GM19452 (cell line): ENCODE measurements around the gene USP35.
"Not testable (repeated sequence)": the region's sequence is repeated elsewhere in the genome, so short reads cannot be mapped to it uniquely, and the experiment has no call there.

Experiments used
- ATAC-seq: cut with Tn5 transposase; IDR thresholded peaks from one replicate; pipeline ENCODE4 v1.9.1; 2021; ENCODE audit not compliant: unreplicated experiment

Gene USP35

GRCh38 chr11:78231962-78232501, 43.3 kb downstream of the USP35 start:
- no peak for ATAC-seq

- ATAC-seq = not testable (repeated sequence)
These were observed 44.3 kb downstream of the USP35 start for GRCh38 chr11:78233046-78233445.

- ATAC-seq = no peak
These were observed 45.3 kb downstream of the USP35 start for GRCh38 chr11:78234006-78234405.

- no peak for ATAC-seq
These were observed 48.8 kb downstream of the USP35 start for GRCh38 chr11:78237293-78238046.

GRCh38 chr11:78239781-78240180, 51.1 kb downstream of the USP35 start:
- no peak for ATAC-seq

- no peak for ATAC-seq
These were observed 52.8 kb downstream of the USP35 start for GRCh38 chr11:78241475-78241874.

GRCh38 chr11:78244080-78244479, 55.4 kb downstream of the USP35 start:
- ATAC-seq = no peak

GRCh38 chr11:78244546-78245255, 56.0 kb downstream of the USP35 start:
- no peak for ATAC-seq

GRCh38 chr11:78248191-78248590, 59.5 kb downstream of the USP35 start:
- ATAC-seq = no peak

GRCh38 chr11:78248903-78249302, 60.2 kb downstream of the USP35 start:
- ATAC-seq = no peak

- ATAC-seq = no peak
These were observed 61.4 kb downstream of the USP35 start for GRCh38 chr11:78250099-78250498.

- ATAC-seq = no peak
These were observed 62.5 kb downstream of the USP35 start for GRCh38 chr11:78251083-78251775.

- ATAC-seq = no peak
These were observed 65.1 kb downstream of the USP35 start for GRCh38 chr11:78253797-78254196.

- no peak for ATAC-seq
These were observed 65.5 kb downstream of the USP35 start for GRCh38 chr11:78254268-78254667.

GRCh38 chr11:78255919-78256318, 67.2 kb downstream of the USP35 start:
- ATAC-seq = no peak

GRCh38 chr11:78256962-78257361, 68.2 kb downstream of the USP35 start:
- ATAC-seq = no peak

GRCh38 chr11:78257654-78258053, 68.9 kb downstream of the USP35 start:
- ATAC-seq = no peak

- ATAC-seq = no peak
These were observed 71.2 kb downstream of the USP35 start for GRCh38 chr11:78259777-78260487.

- no peak for ATAC-seq
These were observed 72.6 kb downstream of the USP35 start for GRCh38 chr11:78261367-78261766.

- ATAC-seq = no peak
These were observed 73.1 kb downstream of the USP35 start for GRCh38 chr11:78261828-78262227.

- ATAC-seq = no peak
These were observed 73.5 kb downstream of the USP35 start for GRCh38 chr11:78262238-78262637.
